Inferior parietal cortex (tissue), 1 donor: Measurements from ENCODE around the gene TNFAIP2.

Source experiments
- DNase-seq: peaks from one replicate; pipeline ENCODE4 v3.0.0-alpha.2; 2016; ENCODE audit errors: extremely low spot score

The TNFAIP2 gene

DNA sequence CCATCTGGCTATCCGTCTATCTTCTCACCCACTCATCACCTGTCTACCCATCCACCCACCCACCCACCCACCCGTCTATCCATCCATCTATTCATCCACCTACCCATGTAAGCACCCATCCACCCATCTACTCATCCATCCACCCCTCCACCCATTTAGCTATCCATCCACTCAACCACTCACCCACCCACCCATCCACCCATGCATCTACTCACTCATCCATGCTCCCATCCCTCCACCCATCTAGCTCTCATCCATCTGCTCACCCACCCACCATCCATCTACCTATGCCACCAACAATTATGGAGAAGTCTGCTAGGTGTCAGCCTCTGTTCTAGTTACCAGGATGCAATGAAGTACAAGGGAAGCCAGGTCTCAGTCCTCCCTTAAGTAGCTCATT lies 11.1 kb downstream of the TNFAIP2 start:
- DNase-seq: no peak

DNA sequence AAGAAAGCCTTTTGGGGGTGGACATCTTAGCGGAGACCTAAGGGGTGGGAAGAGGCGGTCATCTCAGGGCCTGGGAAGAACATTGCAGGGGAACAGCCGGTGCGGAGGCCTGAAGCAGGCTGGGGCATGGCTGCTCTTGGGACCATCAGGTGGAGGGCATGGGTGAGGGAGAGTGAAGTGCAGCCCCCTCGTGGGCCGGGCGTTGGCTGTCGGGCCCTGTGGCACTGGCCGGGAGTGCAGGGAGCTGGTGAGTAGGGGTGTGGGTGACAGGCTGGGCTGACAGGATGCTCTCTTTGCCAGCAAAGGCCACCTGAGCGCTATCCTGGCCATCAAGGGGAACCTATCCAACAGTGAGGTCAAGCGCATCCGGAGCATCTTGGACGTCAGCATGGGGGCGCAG lies 11.7 kb downstream of the TNFAIP2 start:
- DNase-seq: no peak

DNA sequence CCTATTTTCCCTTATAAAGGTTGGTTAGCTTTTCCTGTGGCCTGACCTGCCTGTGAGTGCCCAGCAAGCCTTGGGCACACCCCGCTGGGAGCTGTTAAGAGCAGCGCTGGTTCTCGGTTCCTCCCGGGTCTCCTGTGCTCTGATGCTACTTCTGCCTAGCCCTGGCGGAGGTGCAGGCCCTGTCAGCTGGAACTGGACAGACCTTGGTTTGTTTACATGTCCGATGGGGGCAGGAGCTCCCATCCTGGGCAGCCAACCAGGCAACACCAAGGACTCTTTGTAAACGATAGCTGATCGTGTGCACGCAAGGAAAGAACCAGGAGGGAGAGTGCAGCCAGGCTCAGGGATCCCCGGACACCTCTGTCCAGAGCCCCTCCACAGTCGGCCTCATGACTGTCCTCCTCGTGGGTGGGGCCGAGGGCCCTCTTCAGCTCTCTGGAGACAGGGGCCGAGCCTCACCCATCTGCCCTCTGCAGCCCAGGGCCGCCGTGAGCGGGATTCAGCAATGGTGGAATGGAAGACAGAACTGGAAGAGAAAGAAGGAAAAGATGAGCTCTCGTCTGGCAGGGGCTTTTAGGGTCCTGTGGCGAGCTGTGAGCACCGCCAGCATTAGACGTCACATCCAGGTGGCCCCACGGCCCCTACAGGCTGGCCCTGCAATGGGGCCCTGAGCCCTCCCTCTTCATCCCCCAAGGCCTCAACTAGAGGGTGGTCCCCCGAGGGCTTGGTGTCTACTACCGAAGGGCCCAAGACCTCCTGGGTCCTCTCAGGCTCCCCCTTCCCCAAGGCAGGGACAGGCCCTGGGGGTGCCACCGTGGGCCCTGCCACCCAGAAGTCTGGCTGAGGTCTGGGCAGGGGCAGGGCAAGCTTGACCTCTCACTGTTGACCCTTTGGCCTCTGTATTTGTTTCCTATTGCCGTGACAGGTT lies 12.3 kb downstream of the TNFAIP2 start:
- DNase-seq: no peak

DNA sequence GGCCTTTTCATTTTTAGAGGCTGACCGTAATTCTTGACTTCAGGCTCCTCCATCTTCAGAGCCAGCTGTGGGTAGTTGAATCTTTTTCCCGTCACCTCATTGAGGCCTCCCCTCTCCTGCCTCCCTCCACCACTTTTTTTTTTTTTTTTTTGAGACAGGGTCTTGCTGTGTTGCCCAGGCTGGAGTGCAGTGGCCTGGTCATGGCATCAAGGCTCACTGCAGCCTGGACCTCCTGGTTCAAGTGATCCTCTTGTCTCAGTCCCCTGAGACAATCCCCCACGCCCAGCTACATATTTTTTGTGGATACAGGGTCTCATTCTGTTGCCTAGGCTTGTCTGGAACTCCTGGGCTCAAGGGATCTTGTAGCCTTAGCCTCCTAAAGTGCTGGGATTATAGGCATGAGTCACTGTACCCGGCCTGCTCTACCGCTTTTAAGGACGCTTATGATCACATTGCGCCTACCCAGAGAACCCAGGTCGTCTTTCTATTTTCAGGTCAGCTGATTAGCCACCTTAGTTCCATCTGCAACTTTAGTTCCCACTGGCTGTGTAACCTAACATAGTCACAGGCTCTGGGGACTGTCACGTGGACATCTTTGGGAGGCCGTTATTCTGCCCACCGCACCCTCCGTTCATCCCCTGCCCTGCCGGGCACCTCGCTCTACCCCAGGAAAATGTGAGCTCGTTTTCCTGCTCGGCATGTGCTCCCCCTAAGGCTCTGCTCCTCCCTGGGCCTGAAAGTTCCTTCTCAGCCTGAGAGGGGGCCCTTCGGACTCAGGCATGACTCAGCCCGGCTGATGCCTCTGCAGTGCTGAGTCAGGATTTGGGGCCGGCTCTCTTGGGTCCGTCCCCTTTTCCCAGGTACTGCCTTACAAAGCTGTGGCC lies 13.4 kb downstream of the TNFAIP2 start:
- DNase-seq: no peak

DNA sequence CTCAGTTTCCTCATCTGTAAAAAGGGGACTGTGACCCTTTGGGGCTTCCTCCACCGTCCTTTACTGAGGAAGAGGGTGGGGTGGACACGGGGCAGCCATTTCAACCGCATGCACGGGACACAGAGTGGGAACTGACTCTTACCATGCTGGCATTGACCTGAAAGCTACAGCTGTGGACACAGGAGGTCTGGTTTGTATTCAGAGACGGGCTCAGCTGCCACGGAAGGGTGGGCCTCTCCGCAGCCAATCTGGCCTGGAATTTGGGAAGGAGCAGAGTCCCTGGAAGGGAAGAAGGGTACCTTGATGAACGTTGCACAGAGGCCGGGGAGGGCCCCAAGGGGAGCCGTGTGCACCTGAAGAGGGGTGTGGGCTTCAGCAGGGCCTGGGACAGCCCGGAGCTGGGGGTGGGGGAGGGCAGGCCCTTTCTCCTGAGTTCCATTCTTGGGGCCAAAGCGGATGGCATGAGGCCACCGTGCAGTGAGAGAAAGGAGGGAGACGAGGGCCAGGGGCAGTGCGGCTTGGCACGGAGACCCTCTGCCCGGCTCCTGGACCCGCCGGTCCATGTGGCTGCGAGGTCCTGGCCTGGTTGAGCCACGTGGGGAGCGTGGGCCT lies 14.5 kb downstream of the TNFAIP2 start:
- DNase-seq: no peak

DNA sequence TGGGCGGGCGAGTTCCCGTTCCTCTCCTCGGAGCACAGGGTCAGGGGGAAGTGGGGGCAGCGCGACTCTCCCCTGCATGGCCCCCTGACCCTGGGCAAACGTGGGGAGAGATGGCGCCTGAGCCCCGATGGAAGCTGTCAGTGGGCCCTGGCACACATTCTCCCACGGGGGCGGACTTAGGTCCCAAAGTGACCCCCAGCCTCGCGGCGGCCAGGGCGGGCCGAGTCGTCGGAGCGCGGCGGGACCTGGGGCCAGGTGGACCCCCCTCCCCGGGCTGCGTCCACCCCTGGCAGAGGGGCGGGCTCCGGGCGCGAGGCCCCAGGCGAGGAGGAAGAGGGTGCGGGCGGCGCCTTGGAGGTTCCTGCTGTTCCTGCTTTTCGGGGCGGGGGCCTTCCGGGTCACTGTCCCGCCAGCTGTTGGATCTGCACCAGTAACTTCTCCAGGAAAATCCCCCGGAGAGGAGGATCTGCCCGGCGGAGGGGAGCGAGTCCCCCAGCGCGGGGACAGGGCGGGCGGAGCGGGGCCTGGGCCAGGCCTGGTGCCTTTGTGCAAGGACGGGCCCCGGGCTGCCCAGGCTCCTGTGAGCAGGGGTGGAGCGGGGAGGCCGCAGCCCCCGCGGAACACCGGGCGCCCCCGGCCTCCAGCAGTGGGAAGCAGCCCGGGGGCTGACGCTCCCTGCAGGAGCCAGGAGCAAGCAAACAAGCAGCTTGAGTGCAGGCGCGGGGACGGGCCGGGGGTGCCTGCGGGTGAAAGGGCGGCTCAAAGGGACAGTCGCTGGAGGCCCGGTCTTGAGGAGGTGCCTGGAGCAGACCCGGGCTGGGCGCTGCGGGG lies 15.3 kb downstream of the TNFAIP2 start:
- no peak for DNase-seq

DNA sequence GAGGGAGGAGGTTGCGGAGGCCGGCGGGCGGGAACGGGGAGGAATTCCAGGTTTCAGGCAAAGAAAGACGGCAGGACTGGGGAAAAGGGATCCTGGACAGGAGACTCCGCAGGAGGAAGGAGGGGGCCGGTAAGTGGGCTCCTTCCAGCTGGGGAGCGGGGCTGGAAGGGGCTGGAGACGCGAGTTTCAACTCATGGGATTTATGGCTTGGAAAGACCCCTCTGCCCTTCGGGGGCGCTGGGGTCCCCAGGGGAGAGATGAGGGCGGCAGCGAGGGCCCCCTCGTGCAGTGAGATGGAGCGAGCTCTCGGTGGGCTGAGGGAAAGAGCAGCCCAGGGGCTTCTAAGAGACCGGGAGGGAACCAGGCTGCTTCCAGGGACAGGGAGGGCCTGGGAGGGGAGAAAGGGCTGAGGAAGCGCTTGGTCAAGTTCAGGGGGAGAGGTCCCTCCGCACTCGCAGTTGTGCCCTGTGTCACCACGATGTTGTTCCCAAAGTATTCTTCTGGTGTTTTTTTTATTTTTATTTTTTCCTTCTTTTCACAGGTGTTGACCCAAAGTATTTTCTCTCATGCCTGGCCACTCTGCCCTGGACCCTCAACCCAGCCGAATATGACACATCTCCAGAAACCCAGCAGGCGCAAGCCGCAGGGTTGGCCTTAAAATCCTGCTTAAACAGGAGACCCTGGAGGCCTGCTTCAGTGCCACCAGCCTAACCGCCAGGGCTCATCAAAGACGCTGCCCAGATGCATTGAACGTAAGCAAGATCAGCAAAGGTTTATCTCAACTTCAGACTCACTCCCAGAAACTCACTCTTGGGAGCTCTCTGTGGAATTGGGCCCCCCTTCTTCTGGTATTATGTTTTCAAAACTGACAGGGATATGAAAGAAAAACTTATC lies 16.1 kb downstream of the TNFAIP2 start:
- no peak for DNase-seq

DNA sequence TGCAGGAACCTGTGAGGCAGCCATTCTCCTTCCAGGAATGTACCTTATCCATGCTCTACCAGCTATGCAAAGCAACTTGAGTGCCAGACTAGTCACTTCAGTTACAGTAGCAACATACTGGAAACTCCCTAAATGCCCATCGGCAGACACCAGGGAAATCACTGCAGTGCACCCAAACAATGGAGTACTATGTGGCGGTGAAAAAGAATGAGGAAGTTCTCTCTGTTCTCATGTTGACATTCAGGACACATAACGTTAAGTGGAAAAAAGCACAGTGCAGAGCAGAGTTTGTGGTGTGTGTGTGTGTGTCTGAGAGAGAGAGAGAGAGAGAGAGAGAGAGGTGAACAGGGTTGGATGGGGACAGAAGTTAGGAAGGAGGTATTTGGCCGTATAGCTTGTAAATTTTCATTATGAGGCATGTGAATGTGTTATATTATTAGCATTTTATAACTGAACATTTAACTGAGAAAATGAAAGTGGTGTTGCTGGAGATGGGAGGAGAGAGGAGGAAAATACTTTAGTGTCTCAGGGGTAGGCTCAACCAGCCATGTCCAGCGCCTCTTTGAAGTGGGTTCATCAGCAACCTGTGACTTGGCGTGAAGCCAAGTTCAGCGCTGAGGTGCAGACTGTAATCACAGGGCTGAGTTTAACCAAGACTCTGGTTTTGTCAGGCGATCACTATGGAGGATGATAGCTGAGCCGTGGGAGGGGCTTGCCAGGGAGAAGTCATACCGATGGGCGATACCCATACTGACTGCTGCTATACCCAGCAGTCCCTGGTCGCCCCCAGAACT lies 17.3 kb downstream of the TNFAIP2 start:
- no peak for DNase-seq

DNA sequence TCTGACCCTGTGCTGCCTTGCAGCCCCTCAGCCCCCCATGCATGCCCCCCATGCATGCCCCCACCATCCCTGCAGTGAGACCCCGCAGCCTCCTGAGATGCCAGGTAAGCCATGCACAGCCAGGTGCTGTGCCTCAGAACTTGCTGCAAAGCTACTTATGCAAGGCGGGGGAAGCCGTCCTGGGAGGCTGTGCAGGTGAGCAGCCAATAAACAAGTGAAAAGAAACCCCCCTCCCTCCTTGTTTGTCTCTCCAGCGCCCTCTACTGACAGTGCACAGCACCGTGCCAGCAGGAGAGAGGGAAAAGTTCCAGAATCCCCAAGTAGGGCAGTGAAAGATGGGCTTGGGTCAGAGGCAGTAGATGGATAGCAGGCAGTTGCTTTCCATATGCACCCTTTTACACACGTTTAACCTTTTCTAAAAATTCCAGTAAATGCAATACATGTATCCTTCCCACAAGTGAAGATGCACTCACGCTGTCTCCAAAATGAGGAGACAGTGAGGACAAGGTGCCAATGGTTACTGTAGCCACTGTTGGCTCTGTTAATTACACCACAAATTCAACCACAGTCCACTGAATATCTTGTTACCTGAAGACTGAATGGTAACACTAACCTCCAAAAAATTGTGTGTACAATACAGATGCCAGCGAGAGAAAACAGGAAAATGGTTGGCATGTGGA lies 18.0 kb downstream of the TNFAIP2 start:
- no peak for DNase-seq

DNA sequence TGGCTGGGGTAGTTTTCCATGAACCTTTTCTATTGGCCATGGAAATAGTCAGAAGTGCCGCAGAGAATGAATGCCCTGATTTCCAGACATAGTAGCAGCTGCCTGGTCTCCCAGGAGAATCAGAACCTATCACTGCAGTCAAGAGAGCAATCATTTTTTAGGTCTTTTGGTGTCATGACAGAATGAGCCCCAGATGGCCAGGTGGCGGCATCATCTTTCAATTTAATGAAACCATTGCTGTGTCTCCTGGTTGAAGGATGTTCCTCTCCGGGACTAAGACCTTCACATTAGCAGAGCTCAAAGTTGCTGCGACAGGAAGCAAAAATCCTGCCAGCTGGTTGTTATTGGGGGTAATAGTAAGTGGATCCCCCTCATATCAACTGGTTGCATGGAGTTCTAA lies 18.8 kb downstream of the TNFAIP2 start:
- no peak for DNase-seq

DNA sequence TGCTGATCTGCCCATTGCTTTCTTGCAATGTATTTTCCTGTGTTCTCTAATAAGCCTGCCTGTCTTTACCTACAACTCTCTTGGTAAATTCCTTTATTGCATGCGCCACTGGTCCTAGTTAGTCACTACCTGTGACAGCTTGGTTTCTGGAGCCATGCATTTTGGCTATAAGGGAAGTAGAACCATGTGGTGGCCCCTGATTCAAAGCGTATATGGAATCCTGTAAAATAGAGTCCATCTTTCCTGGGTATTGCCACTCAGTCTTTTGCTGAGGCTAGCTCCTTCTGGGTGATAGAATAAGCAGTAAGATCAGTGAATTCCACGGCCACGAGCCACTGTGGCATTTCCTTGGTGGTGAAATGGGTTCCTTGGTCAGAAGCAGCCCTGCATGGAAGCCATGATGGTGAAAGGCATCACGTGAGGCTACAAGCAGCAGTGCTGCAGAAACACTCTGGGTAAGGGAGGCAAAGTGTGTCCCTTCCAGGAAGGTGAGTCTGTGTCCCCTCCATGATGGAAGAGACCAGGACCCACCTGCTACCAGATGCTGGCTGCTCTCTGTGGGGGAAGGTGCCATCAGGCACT lies 19.6 kb downstream of the TNFAIP2 start:
- no peak for DNase-seq

DNA sequence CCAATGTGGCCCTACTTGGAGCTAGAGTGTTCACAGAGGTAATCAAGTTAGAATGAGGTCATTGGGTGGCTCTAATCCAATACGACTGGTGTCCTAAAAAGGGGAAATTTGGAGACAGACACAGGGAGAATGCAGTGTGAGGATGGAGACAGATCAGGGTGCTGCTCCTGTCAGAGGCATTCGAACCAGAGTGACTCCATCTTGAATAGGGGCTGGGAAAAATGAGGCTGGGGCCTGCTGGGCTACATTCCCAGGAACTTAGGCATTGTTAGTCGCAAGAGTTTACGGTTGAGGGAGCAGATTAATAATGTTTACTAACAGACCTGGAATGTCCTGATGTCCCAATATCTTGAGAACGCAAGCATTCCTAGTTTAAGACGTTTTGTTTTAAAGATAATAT lies 20.2 kb downstream of the TNFAIP2 start:
- DNase-seq: no peak

DNA sequence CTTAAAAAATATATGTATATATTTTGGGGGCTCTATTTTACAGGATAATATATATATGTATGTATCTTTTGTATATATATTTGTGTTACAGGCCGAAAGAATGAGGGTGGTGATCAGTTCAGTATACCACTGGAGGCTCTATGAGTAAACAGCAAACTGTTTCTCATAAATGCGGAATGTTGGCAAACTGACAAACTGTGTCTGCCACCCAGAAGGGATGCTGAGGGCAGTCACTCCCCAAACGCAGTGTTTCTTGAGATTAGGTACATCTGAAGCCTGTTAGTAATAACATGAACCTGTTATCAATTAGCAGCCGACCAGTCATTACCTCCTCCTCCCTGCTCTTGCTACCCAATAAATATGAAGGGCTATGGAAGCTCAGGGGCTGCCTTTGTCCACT lies 20.8 kb downstream of the TNFAIP2 start:
- no peak for DNase-seq

DNA sequence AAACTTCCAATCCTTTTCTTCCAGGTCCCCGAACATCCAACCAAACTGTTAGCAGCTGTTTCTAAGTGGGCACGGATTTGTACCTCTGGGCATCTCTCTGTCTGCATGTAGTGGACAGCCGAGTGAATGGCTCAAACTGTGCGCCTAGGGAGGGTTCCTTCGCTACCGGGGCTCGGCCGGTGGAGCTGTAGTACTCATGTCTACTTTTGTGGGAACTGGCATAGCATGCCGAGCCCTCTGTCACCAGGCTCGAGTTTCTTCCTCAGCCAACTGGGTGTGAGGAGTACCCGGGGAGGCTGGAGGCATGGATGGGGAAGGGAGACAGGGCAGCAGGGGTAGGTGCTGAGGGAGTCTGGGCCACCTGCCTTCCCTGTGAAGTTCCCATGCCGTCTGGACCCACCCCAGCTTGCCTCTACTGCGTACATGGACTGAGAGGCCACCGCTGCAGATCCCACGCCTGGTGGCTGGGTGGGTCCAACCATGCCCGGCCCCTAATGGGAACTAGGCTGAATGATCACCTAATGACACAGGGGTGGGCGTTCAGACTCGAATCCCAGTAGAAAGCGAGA lies 23.0 kb downstream of the TNFAIP2 start:
- DNase-seq: no peak

DNA sequence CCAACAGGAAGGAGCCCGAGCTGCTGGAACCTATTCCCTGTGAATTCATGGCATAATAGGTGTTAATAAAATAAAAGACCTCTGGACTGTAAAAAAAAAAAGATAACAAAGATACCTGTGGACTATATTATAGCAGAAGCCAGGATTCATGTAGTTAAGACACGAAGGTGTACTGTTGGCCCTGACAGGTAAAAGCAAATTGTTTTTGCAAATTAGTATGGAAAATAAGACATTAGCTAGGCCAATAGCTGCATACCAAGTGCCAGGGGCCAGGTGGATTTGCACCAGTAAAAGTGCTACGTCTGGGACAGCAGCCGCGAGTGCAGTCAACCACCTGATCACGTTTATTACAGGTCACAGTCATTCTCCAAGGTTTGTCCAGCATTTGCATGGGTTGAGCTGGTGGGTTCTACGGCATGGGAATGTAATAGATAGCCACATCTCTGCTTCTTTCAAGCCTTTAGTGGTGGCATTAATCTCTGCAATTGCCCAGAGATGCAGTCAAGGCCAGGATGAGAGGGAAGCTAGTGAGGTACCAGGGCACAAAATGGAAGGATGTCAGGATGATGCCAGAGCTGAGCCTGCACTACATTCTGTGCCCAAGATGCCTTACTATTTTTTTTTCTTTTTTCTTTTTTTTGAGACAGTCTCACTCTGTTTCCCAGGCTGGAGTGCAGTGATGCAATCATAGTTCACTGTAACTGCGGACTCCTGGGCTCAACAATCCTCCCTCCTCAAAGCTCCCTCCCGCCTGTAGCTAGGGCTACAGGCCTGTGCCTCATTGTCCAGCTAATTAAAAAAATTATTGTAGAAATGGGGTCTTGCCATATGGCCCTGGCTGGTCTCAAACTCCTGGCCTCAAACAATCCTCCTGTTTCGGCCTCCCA lies 26.3 kb downstream of the TNFAIP2 start:
- no peak for DNase-seq

DNA sequence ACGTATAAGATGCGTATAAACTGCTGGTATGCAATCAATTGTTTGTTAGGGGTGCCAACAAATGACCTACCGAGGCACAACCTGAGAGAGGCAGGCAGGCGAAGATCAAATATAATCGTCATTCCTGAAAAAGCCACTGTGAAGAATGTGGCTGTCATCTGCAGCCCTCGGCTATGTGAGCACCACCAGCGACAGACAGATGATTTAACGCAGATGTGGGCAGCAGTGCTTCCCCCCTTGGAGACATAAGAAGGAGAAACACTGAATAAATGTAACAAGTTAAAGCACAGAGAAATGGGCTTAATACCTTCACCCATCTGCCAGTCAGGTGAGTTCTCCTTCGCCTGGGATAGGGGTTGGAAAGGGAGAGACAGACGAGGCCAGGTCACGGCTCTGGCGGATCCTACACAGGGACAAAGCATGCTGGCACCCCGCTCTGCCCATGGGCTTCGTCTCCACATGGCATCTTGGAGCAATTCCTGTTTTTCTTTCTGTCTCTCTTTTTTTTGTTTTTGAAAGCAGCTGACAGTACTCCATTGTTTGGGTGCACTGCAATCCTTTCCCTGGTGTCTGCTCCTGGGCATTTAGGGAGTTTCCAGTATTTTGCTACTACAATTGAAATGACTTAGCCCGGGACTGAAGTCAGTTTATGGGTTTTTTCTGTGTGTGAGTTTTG lies 28.1 kb downstream of the TNFAIP2 start:
- DNase-seq: no peak

DNA sequence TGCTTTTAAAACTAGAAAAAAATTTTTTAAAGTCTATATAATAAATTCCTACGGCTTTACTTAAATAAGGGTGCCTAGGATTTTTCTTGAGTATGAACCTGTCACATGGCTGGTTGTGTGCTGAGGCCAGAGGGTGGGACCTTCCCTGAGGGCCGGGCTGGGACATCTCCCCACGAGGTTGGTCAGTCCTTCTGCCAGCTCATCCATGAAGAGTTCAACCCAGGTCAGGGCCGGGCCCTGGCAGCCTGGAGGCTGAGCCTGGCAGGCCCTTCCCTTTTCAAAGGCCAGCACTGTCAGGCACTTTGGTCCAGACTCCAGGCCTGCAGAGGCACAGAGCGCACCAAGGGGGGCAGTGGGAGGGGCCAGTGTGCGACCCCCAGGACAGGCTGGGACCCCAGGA lies 31.7 kb downstream of the TNFAIP2 start:
- DNase-seq: no peak
